MM.1S (cell line): ENCODE measurements around the gene SZT2.

ENCODE experiments used
- DNase-seq: peaks from one replicate; pipeline ENCODE4 v3.0.0-alpha.2; 2015
- H2AFZ ChIP-seq: fragments of 300-600 bp; sonication (generic); 2 replicates; pipeline ENCODE4 v1.6.0; 2016; ENCODE audit warnings: antibody characterized with exemption, low read length
- H3F3A ChIP-seq: fragments of 300-600 bp; sonication (generic); 2 replicates; pipeline ENCODE4 v1.6.1; 2016; ENCODE audit warnings: mild to moderate bottlenecking, antibody characterized with exemption, low read length, moderate library complexity, mixed read lengths; ENCODE audit not compliant: insufficient read depth
- H3K27ac ChIP-seq: fragments of 300-600 bp; sonication (generic); 2 replicates; pipeline ENCODE4 v1.5.1; 2016; ENCODE audit warnings: mild to moderate bottlenecking, low read length
- H3K27me3 ChIP-seq: fragments of 300-600 bp; sonication (generic); replicated peaks from 2 replicates; pipeline ENCODE4 v1.6.0; 2016; ENCODE audit warnings: low read length; ENCODE audit not compliant: insufficient read depth
- H3K36me3 ChIP-seq: fragments of 300-600 bp; sonication (generic); replicated peaks from 2 replicates; pipeline ENCODE4 v1.6.1; 2016; ENCODE audit warnings: mild to moderate bottlenecking, low read length, mixed read lengths; ENCODE audit not compliant: insufficient read depth
- H3K4me1 ChIP-seq: fragments of 300-600 bp; sonication (generic); 2 replicates; pipeline ENCODE4 v1.6.1; 2016; ENCODE audit warnings: low read length, mixed read lengths
- H3K4me2 ChIP-seq: fragments of 300-600 bp; sonication (generic); 2 replicates; pipeline ENCODE4 v1.6.0; 2016; ENCODE audit warnings: low read depth, low read length
- H3K4me3 ChIP-seq: fragments of 300-600 bp; sonication (generic); 2 replicates; pipeline ENCODE4 v1.5.1; 2016; ENCODE audit warnings: low read length, mixed read lengths
- H3K79me2 ChIP-seq: fragments of 300-600 bp; sonication (generic); 2 replicates; pipeline ENCODE4 v1.6.1; 2016; ENCODE audit warnings: mixed run types, low read length, mixed read lengths
- H3K9ac ChIP-seq: fragments of 300-600 bp; sonication (generic); 2 replicates; pipeline ENCODE4 v1.6.1; 2016; ENCODE audit warnings: low read length, mixed read lengths
- H3K9me2 ChIP-seq: fragments of 300-600 bp; sonication (generic); replicated peaks from 2 replicates; pipeline ENCODE4 v1.6.1; 2016; ENCODE audit warnings: mild to moderate bottlenecking, low read length, mixed read lengths; ENCODE audit not compliant: insufficient read depth
- H3K9me3 ChIP-seq: fragments of 300-600 bp; sonication (generic); replicated peaks from 2 replicates; pipeline ENCODE4 v1.6.1; 2016; ENCODE audit warnings: mild to moderate bottlenecking, low read length, mixed read lengths; ENCODE audit not compliant: insufficient read depth
- H4K20me1 ChIP-seq: fragments of 300-600 bp; sonication (generic); 2 replicates; pipeline ENCODE4 v1.6.1; 2016; ENCODE audit warnings: mild to moderate bottlenecking, low read length, moderate library complexity, mixed read lengths; ENCODE audit not compliant: insufficient read depth
- EZH2 ChIP-seq: fragments of 300-600 bp; sonication (generic); optimal IDR thresholded peaks from 2 replicates; pipeline ENCODE3; 2017; ENCODE audit warnings: low read depth, mild to moderate bottlenecking, antibody characterized with exemption, low read length, mixed read lengths
- EZH2phosphoT487 ChIP-seq: fragments of 300-600 bp; sonication (generic); IDR thresholded peaks from 2 replicates; pipeline ENCODE4 v1.6.1; 2018; ENCODE audit warnings: antibody characterized with exemption, low read length
- TF ChIP-seq, protein P1 (sequence below): fragments of 300-600 bp; sonication (generic); IDR thresholded peaks from 2 replicates; pipeline ENCODE4 v1.5.1; 2016; ENCODE audit warnings: antibody characterized with exemption, low read length, mixed read lengths

Gene SZT2

DNA sequence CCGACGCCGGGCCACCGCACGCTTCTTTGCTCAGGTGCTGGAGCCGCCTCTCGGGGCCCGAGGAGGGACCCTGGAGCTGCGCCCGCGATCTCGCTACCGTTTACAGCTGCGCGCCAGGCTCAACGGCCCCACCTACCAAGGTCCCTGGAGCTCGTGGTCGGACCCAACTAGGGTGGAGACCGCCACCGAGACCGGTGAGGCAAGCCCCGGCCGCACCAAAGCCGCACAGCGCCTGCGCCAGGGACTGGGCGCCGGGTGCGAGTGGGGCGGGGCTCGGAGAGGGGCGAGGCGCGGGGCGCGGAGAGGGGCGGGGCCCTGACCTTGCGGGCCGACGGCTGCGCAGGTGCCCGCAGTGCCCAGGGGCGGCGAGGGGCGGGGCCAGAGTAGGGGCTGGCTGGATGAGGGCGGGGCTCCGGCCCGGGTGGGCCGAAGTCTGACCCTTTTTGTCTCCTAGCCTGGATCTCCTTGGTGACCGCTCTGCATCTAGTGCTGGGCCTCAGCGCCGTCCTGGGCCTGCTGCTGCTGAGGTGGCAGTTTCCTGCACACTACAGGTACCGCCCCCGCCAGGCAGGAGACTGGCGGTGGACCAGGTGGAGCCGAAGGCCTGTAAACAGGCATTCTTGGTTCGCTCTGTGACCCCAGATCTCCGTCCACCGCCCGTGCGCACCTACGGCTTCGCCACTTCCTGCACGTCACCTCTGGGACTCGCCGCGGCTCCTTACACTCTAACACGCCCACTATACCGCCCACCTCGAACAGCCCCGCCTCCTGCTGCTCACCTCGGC is 40.7 kb upstream of the SZT2 start:
- no peaks in the 10 kb centered on the region for H3K9me3 ChIP-seq
- H2AFZ ChIP-seq: peak overlapping the region; percentile 87
- peaks cover 10% of the 10 kb centered on the region for H3K4me1 ChIP-seq
- TF ChIP-seq EZH2: no peak
- TF ChIP-seq EZH2phosphoT487: no peak
- TF ChIP-seq, protein P1, sequence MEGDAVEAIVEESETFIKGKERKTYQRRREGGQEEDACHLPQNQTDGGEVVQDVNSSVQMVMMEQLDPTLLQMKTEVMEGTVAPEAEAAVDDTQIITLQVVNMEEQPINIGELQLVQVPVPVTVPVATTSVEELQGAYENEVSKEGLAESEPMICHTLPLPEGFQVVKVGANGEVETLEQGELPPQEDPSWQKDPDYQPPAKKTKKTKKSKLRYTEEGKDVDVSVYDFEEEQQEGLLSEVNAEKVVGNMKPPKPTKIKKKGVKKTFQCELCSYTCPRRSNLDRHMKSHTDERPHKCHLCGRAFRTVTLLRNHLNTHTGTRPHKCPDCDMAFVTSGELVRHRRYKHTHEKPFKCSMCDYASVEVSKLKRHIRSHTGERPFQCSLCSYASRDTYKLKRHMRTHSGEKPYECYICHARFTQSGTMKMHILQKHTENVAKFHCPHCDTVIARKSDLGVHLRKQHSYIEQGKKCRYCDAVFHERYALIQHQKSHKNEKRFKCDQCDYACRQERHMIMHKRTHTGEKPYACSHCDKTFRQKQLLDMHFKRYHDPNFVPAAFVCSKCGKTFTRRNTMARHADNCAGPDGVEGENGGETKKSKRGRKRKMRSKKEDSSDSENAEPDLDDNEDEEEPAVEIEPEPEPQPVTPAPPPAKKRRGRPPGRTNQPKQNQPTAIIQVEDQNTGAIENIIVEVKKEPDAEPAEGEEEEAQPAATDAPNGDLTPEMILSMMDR: peak; percentile 8; the same call in 1 of the 2 replicates
- peak overlapping the region; percentile 72 for H3K4me2 ChIP-seq
- peaks cover 9% of the 10 kb centered on the region for H3F3A ChIP-seq
- peak overlapping the region; percentile 95 for H3K27ac ChIP-seq
- H3K9me2 ChIP-seq: no peaks in the 10 kb centered on the region
- H3K36me3 ChIP-seq: no peaks in the 10 kb centered on the region
- H4K20me1 ChIP-seq: no peaks in the 10 kb centered on the region
- DNase-seq: peak; percentile 96
- peak overlapping the region; percentile 73 for H3K4me3 ChIP-seq
- 0 out of 2 replicates have a peak, but pooled peaks cover 6% of the 10 kb centered on the region for H3K27me3 ChIP-seq
- H3K9ac ChIP-seq: peak overlapping the region; percentile 85
- H3K79me2 ChIP-seq: no peaks in the 10 kb centered on the region

DNA sequence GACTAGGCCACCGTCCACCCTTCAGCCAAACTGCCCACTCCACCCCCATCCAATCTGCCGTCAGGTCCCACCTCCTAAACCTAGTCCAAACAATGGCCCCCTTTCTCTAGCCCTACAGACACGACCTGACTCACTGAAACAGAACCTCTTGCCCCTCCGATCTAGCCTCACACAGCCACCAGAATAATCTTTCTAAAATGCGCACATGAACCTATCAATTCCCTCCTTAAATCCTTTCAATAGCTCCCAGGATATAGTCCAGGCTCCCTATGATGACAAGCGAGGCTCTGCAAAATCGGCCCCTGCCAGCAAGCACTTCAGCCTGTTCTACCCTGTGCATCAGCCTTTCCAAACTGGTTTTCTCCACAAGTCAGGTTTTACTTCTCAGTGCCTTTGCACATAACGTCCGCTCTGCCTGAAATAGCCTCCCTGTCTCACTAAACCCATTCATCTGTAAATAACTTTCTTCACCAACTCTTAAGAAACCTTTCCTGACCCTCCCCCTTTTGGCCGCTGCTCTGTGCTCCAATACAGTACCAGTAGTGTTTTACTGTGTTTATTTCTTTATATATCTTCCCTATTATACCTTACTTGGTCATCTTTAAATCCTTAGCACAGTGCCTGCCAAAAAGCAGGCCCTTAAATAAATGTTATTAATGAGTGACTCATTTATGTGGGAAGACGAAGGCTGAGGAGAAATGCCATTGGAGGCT is 39.9 kb upstream of the SZT2 start:
- Histone ChIP-seq H3K27ac (peak overlapping the region; percentile 95), H3K4me2 (peak overlapping the region; percentile 72), H3K4me3 (peak overlapping the region; percentile 73)

DNA sequence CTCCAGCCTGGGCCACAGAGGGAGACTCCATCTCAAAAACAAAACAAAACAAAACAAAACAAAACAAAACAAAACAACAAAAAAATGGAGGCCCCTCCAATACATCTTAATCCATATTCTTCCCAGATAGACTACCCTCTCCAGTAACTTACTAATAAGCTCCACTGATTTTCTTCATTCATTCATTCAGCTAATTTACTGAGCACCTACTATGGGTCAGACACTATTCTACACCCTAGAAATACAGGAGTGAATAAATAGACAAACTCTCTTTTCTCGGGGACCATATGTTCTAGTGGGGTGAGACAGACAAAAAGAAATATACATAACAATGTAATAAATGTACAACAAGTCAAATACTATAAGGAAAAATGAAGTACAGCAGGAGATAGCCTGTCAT is 38.7 kb upstream of the SZT2 start:
- no peaks in the 10 kb centered on the region for H3K36me3 ChIP-seq
- H3F3A ChIP-seq: peaks cover 9% of the 10 kb centered on the region
- H3K9me3 ChIP-seq: no peaks in the 10 kb centered on the region
- H3K9ac ChIP-seq: no peak overlapping the region
- 0 out of 2 replicates have a peak, but pooled peaks cover 6% of the 10 kb centered on the region for H3K27me3 ChIP-seq
- H4K20me1 ChIP-seq: no peaks in the 10 kb centered on the region
- no peaks in the 10 kb centered on the region for H3K79me2 ChIP-seq
- H2AFZ ChIP-seq: no peak overlapping the region
- no peak overlapping the region for H3K4me2 ChIP-seq
- peaks cover 10% of the 10 kb centered on the region for H3K4me1 ChIP-seq
- TF ChIP-seq EZH2: no peak
- TF ChIP-seq EZH2phosphoT487: no peak
- TF ChIP-seq, protein P1: no peak
- DNase-seq: no peak
- no peak overlapping the region for H3K27ac ChIP-seq
- no peaks in the 10 kb centered on the region for H3K9me2 ChIP-seq
- no peak overlapping the region for H3K4me3 ChIP-seq

More for the DNA sequence above, 39.9 kb upstream of the SZT2 start:
- Histone ChIP-seq H2AFZ (peak overlapping the region; percentile 87), H3F3A (peaks cover 9% of the 10 kb centered on the region), H3K27me3 (0 out of 2 replicates have a peak, but pooled peaks cover 6% of the 10 kb centered on the region), H3K9ac (peak overlapping the region; percentile 85), H3K79me2 (no peaks in the 10 kb centered on the region), H3K36me3 (no peaks in the 10 kb centered on the region), H3K4me1 (peaks cover 10% of the 10 kb centered on the region), H4K20me1 (no peaks in the 10 kb centered on the region), H3K9me2 (no peaks in the 10 kb centered on the region), H3K9me3 (no peaks in the 10 kb centered on the region)
- TF ChIP-seq EZH2phosphoT487 (no peak), EZH2 (no peak)
- TF ChIP-seq, protein P1: no peak
- DNase-seq: peak; percentile 10
